Amniotic epithelial cell (primary cell): ENCODE results near the gene MRPL40.

Source experiments
- DNase-seq: peaks from one replicate; pipeline ENCODE4 v3.0.0-alpha.2; 2010; ENCODE audit warnings: low read depth

MRPL40 gene

GRCh38 chr22:19463491-19464469, 31.4 kb downstream of the MRPL40 start:
- DNase-seq, result peak; percentile 61

GRCh38 chr22:19464546-19464945, 32.2 kb downstream of the MRPL40 start:
- no peak for DNase-seq

GRCh38 chr22:19464975-19465374, 32.6 kb downstream of the MRPL40 start:
- no peak for DNase-seq

GRCh38 chr22:19466126-19466716, 33.9 kb downstream of the MRPL40 start:
- DNase-seq, result no peak

GRCh38 chr22:19466848-19467752, 34.8 kb downstream of the MRPL40 start:
- DNase-seq, result no peak

- DNase-seq, result no peak
Observed at GRCh38 chr22:19467912-19468311, 35.6 kb downstream of the MRPL40 start.

- DNase-seq, result no peak
Observed at GRCh38 chr22:19469421-19469820, 37.1 kb downstream of the MRPL40 start.

- DNase-seq, result no peak
Observed at GRCh38 chr22:19470010-19470409, 37.7 kb downstream of the MRPL40 start.

GRCh38 chr22:19471572-19471971, 39.2 kb downstream of the MRPL40 start:
- DNase-seq, result no peak

GRCh38 chr22:19472233-19472632, 39.9 kb downstream of the MRPL40 start:
- no peak for DNase-seq

GRCh38 chr22:19473578-19473977, 41.2 kb downstream of the MRPL40 start:
- DNase-seq, result no peak

GRCh38 chr22:19476023-19476422, 43.7 kb downstream of the MRPL40 start:
- DNase-seq, result no peak

GRCh38 chr22:19477321-19478044, 45.1 kb downstream of the MRPL40 start:
- no peak for DNase-seq

- no peak for DNase-seq
Observed at GRCh38 chr22:19478045-19478900, 45.9 kb downstream of the MRPL40 start.

GRCh38 chr22:19478901-19479354, 46.6 kb downstream of the MRPL40 start, which contains the start of gene UFD1:
TSS of gene UFD1 (minus strand) at chr22:19479193. CDS start at chr22:19479085, 108 bp downstream.
- peak; percentile 83 for DNase-seq

GRCh38 chr22:19479355-19480172, 47.2 kb downstream of the MRPL40 start, which contains the start of gene CDC45:
TSS of gene CDC45 (plus strand) at chr22:19479920. CDS start at chr22:19479969, 49 bp downstream.
- DNase-seq, result peak; percentile 99

- no peak for DNase-seq
Observed at GRCh38 chr22:19480173-19480568, 47.8 kb downstream of the MRPL40 start.

- DNase-seq, result no peak
Observed at GRCh38 chr22:19480789-19481188, 48.4 kb downstream of the MRPL40 start.

- no peak for DNase-seq
Observed at GRCh38 chr22:19482297-19482696, 50.0 kb downstream of the MRPL40 start.
